Pancreas (tissue), 10 donors: ENCODE results near the gene AMOTL1. TPM values are rescaled to one million over a fixed set of nuclear protein-coding genes. Genes with fewer than 3 reads are reported as not detected.

Experiments used
- ATAC-seq, 4 donors: fragments of 200-7000 bp; cut with Tn5 transposase; one replicate each; pipeline versions ENCODE4 v1.8.0 to v1.9.1; 2020; ENCODE audit warnings: mild to moderate bottlenecking in 4 of 4, moderate library complexity in 4 of 4
- DNase-seq, 6 donors: peaks; one replicate each; pipeline ENCODE4 v3.0.0-alpha.2; 2020
- FAIRE-seq: peaks from 2 replicates; lab custom pipeline; 2012; peaks lifted over from hg19 to GRCh38; lab: Jason Lieb, UNC
- H3K27ac ChIP-seq, 4 donors: fragments of 200-600 bp; sonication (generic); 1 replicate in 3 of 4; 2 replicates in 1 of 4; pipeline versions ENCODE4 v1.5.0 to v1.8.0; 2020
- H3K27me3 ChIP-seq, 4 donors: fragments of 200-600 bp; one replicate each; pipeline ENCODE4 v1.8.0; 2021
- H3K36me3 ChIP-seq, 3 donors: fragments of 200-600 bp; sonication (generic) in 1 of 3; one replicate each; pipeline versions ENCODE4 v1.5.0 to v1.8.0; 2020 to 2021
- H3K4me1 ChIP-seq, 3 donors: fragments of 200-600 bp; one replicate each; pipeline ENCODE4 v1.8.0; 2021
- H3K4me3 ChIP-seq, 4 donors: fragments of 200-600 bp; sonication (generic) in 2 of 4; one replicate each; pipeline versions ENCODE4 v1.5.0 to v1.8.0; 2020 to 2021
- H3K9me3 ChIP-seq, 4 donors: fragments of 200-600 bp; one replicate each; pipeline ENCODE4 v1.8.0; 2021
- WGBS, 2 donors: extraction: QIAGEN DNeasy Blood & Tissue Kit; methylation state at CpG; one replicate each; pipeline ENCODE4 v1.1.7; 2013; 5-methylcytosine and 5-hydroxymethylcytosine counted together
- intact Hi-C, 3 donors: fragments of 100-400 bp; cut with DNase I; formaldehyde crosslinking; loops; one replicate each; pipeline versions ENCODE4 v1.11.1 to v1.14.2; 2022
- polyA plus RNA-seq, 2 donors: library from polyadenylated mRNA; stranded (reverse); fragments of 200-250 nt; gene quantifications; one replicate each; pipeline ENCODE4 v1.2.3, GENCODE V29; 2013
- total RNA-seq, 6 donors: library from RNA; stranded (reverse); fragmentation: NEBNext Ultra II Directional in 4 of 6; extraction: Animal tissue kit (Norgen Biotek cat#: 25700) in 4 of 6; gene quantifications; one replicate each; pipeline versions ENCODE4 v1.2.1 to v1.2.4, GENCODE V29; 2021 to 2023
- TF ChIP-seq, protein P1 (sequence below), 4 donors: fragments of 200-600 bp; sonication (generic) in 3 of 4; IDR thresholded peaks; one replicate each; pipeline versions ENCODE4 v1.5.0 to v1.8.0; 2021; ENCODE audit warnings: antibody characterized with exemption in 4 of 4
- donor health status: healthy with polysubstance abuse.
- donor health status: DM: no; HTN: no; CAD: no; lungs with moderate emphysema.
- donor health status: DM: no; HTN: no; CAD: no.
- donor health status: control.
- donor health status: control.
- donor health status: Bipolar disorder and iron deficiency.
- donor health status: DM: yes; HTN: yes; CAD: no.
- donor health status: DM: no; HTN: no; CAD: no.
- donor health status: DM: no; HTN: no; CAD: no.
- donor health status: DM: yes; HTN: yes; CAD: no.

AMOTL1 gene
- total and polyA plus RNA-seq, 8 donors, result 3.5 to 30.2 (median 18.4) TPM

DNA sequence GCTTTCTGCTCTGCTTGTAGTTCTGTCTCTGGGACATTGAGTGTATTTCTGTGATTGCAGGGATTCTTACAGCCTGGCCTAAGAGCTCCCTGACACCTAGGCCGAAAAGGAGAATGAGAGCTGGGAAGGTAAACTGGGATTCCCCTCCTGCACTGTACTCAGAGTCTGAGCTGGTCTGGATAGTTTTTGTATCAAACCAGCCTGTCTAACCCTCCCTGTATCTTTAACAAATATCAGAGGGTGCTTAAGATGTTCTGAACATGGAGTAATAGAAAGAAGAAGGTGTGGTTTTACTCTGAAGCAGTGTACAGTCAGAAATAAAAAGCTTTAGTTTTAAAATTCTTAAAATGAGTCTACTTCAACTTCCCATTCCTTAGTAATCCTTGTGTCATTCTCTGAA lies 57.3 kb downstream of the AMOTL1 start:
- Histone ChIP-seq H3K27me3 (no peaks in the 10 kb centered on the region), H3K9me3 (no peaks in the 10 kb centered on the region), H3K4me3 (no peak overlapping the region), H3K36me3 (peaks cover 0 to 21% (median 5%) of the 10 kb centered on the region in 3 donors), H3K27ac (no peak overlapping the region), H3K4me1 (peaks cover 0 to 7% (median 0%) of the 10 kb centered on the region in 3 donors)
- FAIRE-seq, result no peak
- no peak for ATAC-seq
- WGBS, 2 donors, result 91 to 95% methylated on average over 1 of the region's 1 CpG
- DNase-seq, result no peak
- TF ChIP-seq, protein P1, sequence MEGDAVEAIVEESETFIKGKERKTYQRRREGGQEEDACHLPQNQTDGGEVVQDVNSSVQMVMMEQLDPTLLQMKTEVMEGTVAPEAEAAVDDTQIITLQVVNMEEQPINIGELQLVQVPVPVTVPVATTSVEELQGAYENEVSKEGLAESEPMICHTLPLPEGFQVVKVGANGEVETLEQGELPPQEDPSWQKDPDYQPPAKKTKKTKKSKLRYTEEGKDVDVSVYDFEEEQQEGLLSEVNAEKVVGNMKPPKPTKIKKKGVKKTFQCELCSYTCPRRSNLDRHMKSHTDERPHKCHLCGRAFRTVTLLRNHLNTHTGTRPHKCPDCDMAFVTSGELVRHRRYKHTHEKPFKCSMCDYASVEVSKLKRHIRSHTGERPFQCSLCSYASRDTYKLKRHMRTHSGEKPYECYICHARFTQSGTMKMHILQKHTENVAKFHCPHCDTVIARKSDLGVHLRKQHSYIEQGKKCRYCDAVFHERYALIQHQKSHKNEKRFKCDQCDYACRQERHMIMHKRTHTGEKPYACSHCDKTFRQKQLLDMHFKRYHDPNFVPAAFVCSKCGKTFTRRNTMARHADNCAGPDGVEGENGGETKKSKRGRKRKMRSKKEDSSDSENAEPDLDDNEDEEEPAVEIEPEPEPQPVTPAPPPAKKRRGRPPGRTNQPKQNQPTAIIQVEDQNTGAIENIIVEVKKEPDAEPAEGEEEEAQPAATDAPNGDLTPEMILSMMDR (IDR thresholded peaks at IDR 0.05), result no peak
- intact Hi-C loops, result no loop called here

DNA sequence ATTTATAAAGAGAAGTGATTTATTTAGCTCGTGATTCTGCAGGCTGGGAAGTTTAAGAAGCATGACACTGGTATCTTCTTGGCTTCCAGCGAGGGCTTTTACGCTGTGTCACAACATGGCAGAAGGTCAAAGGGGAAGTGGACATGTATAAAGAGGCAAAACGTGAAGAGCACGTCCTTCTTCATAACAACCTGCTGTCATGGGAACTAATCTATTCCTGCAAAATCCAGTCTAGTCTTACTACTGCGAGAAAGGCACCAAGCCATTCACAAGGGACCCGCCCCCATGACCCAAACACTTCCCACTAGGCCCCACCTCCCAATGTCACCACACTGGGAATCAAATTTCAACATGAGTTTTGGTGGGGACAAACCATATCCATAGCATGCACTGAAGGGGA lies 58.3 kb downstream of the AMOTL1 start:
- H3K9me3 ChIP-seq, result no peaks in the 10 kb centered on the region
- peaks cover 0 to 21% (median 5%) of the 10 kb centered on the region in 3 donors for H3K36me3 ChIP-seq
- TF ChIP-seq, protein P1 (IDR thresholded peaks at IDR 0.05), result no peak
- ATAC-seq (no peak), DNase-seq (no peak), FAIRE-seq (no peak)
- no peaks in the 10 kb centered on the region for H3K27me3 ChIP-seq
- H3K27ac ChIP-seq, result no peak overlapping the region
- H3K4me3 ChIP-seq, result no peak overlapping the region
- H3K4me1 ChIP-seq, result peaks cover 0 to 16% (median 7%) of the 10 kb centered on the region in 3 donors
- intact Hi-C loops, result no loop called here
- 90 to 98% methylated on average over 7 of the region's 7 CpGs for WGBS, 2 donors

DNA sequence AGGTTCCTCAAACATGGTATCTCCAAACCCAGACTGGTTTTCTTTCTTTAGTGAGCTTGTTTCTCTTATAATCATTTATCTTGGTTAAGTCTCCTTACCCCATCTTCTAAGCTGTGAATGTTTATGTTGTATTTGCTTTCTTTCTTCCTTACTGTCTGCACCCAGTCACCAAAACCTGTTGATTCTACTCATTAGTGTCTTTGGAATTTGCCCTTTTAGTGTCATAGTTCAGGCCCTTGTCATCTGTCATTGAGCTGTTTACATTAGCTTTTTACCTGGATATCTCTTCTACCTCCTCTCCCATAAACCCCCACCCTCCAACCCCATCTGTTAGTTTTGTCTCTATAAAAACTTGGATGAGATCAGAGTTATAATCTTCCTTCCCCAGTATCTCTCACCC lies 59.9 kb downstream of the AMOTL1 start:
- Histone ChIP-seq H3K9me3 (no peaks in the 10 kb centered on the region), H3K27me3 (no peaks in the 10 kb centered on the region), H3K4me3 (no peak overlapping the region), H3K27ac (no peak overlapping the region), H3K4me1 (peaks cover 0 to 29% (median 16%) of the 10 kb centered on the region in 3 donors), H3K36me3 (peaks cover 0 to 19% (median 5%) of the 10 kb centered on the region in 3 donors)
- no peak for DNase-seq
- intact Hi-C loops, result no loop called here
- TF ChIP-seq, protein P1 (IDR thresholded peaks at IDR 0.05), result no peak
- FAIRE-seq, result no peak
- no peak for ATAC-seq

DNA sequence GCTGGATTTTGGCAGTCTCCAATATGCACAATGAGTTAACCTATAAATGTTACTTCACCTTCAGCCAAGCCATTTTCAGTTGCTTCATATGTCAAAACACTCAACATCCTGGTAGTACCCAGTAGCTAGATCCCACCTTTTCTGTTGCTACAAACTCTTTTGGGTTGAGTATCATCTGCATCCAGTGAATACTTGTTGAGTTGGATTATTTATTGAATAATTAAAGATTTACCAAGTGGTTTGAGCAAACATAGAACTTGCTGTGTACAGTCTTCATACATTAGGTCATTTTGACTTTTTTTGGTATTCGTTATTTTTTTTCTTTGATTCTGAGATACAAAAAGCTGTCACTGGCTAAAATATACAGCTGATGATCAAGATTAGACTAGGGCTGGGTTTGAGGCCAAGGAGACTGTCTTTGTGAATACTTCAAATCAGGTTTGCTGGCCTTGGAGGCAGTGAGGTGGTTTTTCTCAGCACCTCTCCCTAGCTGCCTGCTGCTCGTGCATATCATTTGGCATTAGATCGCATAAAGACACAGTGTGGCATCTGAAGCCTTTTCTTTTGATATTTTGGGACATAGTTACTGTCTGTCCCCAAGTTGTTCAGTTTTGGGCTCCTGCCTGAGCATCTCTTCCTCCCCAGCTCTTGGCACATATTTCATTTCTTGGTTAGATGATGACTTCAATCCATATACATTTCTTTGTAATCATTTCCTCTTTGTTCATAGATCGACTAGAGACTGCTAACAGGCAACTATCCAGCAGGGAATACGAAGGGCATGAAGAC lies 62.8 kb downstream of the AMOTL1 start:
- Histone ChIP-seq H3K36me3 (peaks cover 0 to 5% (median 5%) of the 10 kb centered on the region in 3 donors), H3K27ac (peak overlapping the region in 1 of 4 donors; percentile 32), H3K4me3 (no peak overlapping the region), H3K9me3 (no peaks in the 10 kb centered on the region), H3K4me1 (peaks cover 0 to 34% (median 24%) of the 10 kb centered on the region in 3 donors), H3K27me3 (no peaks in the 10 kb centered on the region)
- FAIRE-seq, result no peak
- TF ChIP-seq, protein P1 (IDR thresholded peaks at IDR 0.05), result no peak
- no peak for DNase-seq
- intact Hi-C loops, result no loop called here
- WGBS, 2 donors, result 37 to 46% methylated on average over 5 of the region's 5 CpGs
- peak in 2 of 4 donors; percentile 10 to 24 for ATAC-seq

DNA sequence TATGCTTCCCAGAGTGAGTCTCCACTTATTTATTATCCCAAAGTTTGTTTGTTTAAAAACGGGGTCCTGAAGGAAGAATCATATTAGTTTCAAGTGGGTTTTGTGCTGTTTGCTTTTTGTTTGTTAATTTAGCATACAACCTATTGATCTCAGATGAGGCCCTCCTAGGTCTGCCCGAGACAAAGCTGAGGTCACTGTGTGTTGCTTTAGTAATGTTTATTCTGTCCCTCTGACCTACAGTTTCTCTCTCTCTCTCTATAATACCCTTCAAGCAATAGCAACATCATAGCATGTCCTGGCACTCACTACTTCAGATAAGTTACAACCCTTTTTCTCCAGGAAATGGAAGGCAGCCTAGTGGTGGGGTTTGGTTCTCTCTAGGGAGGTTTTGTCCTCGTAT lies 63.4 kb downstream of the AMOTL1 start:
- 50 to 55% methylated on average over 3 of the region's 3 CpGs for WGBS, 2 donors
- Histone ChIP-seq H3K4me1 (peaks cover 0 to 34% (median 24%) of the 10 kb centered on the region in 3 donors), H3K36me3 (peaks cover 0 to 5% (median 5%) of the 10 kb centered on the region in 3 donors), H3K27ac (no peak overlapping the region), H3K9me3 (no peaks in the 10 kb centered on the region), H3K4me3 (no peak overlapping the region), H3K27me3 (no peaks in the 10 kb centered on the region)
- ATAC-seq (peak in 1 of 4 donors; percentile 10), DNase-seq (no peak), FAIRE-seq (no peak)
- intact Hi-C loops, result no loop called here
- TF ChIP-seq, protein P1 (IDR thresholded peaks at IDR 0.05), result no peak
